PC-3 (cell line): ENCODE results near the gene DGAT2.

Experiments used
- CTCF ChIP-seq: fragments of 300-600 bp; sonication (generic); conservative IDR thresholded peaks from 2 replicates; pipeline ENCODE4 v1.5.1; 2017; ENCODE audit warnings: antibody characterized with exemption, low read depth, mild to moderate bottlenecking, low read length
- EZH2 ChIP-seq: fragments of 300-600 bp; sonication (generic); IDR thresholded peaks from one replicate; pipeline ENCODE4 v1.6.1; 2017; ENCODE audit warnings: antibody characterized with exemption, mild to moderate bottlenecking, low read length; ENCODE audit not compliant: unreplicated experiment
- EZH2phosphoT487 ChIP-seq: fragments of 300-600 bp; sonication (generic); IDR thresholded peaks from 2 replicates; pipeline ENCODE4 v1.6.1; 2018; ENCODE audit warnings: mild to moderate bottlenecking, antibody characterized with exemption, low read length, borderline replicate concordance

- TF ChIP-seq CTCF (no peak), EZH2phosphoT487 (no peak), EZH2 (no peak)
Measured at GRCh38 chr11:75834728-75835127, 66.2 kb downstream of the DGAT2 start.
